ENCODE measurements around the gene NDUFA13. TPM values are rescaled to one million over a fixed set of nuclear protein-coding genes. Genes with fewer than 3 reads are reported as not detected.
"Not testable (repeated sequence)": the region's sequence is repeated elsewhere in the genome, so short reads cannot be mapped to it uniquely, and the experiment has no call there.

Gene NDUFA13
- total RNA-seq, 1 experiment from 2014 or later, result 203 TPM

DNA sequence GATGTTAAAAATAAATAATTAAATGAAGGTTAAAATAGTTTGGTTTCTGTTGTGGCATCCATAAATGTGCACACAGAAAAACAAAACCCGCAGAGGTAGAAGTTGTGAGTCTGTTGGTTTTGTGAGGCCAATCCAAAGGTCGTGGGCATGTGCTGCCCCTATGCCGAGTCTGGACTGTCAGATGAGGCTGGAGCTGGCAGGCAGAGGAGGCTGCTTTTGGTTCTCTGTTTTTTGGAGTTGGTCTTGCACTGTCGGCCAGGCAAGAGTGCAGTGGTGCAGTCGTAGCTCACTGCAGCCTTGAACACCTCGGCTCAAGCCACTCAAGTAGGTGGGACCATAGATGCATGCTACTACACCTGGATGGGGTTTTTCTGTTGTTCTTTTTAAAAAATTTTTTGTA, 44.3 kb upstream of the NDUFA13 start:
- peaks cover 23% of the 10 kb centered on the region for H3K36me3 ChIP-seq (ENCODE audit: low read depth)
- H3K4me1 ChIP-seq (replicated peaks; ENCODE audit: insufficient read depth), result no peaks in the 10 kb centered on the region
- CTCF ChIA-PET, result no interaction called here
- DNase-seq, result no peak
- no peak overlapping the region for H3K4me3 ChIP-seq
- H3K4me2 ChIP-seq, result no peak overlapping the region
- no peak overlapping the region for H3K27ac ChIP-seq
- peaks cover 38% of the 10 kb centered on the region for H3K79me2 ChIP-seq (ENCODE audit: low read depth)
- H4K20me1 ChIP-seq (ENCODE audit: insufficient read depth), result peaks cover 33% of the 10 kb centered on the region
- TF ChIP-seq EZH2 (IDR thresholded peaks at IDR 0.05; ENCODE audit: low read depth), result no peak
- TF ChIP-seq, protein P1, sequence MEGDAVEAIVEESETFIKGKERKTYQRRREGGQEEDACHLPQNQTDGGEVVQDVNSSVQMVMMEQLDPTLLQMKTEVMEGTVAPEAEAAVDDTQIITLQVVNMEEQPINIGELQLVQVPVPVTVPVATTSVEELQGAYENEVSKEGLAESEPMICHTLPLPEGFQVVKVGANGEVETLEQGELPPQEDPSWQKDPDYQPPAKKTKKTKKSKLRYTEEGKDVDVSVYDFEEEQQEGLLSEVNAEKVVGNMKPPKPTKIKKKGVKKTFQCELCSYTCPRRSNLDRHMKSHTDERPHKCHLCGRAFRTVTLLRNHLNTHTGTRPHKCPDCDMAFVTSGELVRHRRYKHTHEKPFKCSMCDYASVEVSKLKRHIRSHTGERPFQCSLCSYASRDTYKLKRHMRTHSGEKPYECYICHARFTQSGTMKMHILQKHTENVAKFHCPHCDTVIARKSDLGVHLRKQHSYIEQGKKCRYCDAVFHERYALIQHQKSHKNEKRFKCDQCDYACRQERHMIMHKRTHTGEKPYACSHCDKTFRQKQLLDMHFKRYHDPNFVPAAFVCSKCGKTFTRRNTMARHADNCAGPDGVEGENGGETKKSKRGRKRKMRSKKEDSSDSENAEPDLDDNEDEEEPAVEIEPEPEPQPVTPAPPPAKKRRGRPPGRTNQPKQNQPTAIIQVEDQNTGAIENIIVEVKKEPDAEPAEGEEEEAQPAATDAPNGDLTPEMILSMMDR (conservative IDR thresholded peaks at IDR 0.05), result no peak
- H3K27me3 ChIP-seq (ENCODE audit: insufficient read depth, low read depth), result no peaks in the 10 kb centered on the region
- peaks cover 34% of the 10 kb centered on the region; the same call in 1 of the 2 replicates for H3F3A ChIP-seq (ENCODE audit: insufficient read depth, low read depth)
- intact Hi-C loops (cut with micrococcal nuclease; ENCODE audit: unreplicated experiment), result no loop called here
- POLR2A ChIA-PET (ENCODE audit: unreplicated experiment), result no interaction called here
- H3K9me3 ChIP-seq (ENCODE audit: insufficient read depth, low read depth), result peaks cover 23% of the 10 kb centered on the region
- BruUV-seq (replicated peaks), result no TSS peak
- no peaks in the 10 kb centered on the region for H3K9me2 ChIP-seq (ENCODE audit: insufficient read depth)
- H2AFZ ChIP-seq, result no peak overlapping the region

DNA sequence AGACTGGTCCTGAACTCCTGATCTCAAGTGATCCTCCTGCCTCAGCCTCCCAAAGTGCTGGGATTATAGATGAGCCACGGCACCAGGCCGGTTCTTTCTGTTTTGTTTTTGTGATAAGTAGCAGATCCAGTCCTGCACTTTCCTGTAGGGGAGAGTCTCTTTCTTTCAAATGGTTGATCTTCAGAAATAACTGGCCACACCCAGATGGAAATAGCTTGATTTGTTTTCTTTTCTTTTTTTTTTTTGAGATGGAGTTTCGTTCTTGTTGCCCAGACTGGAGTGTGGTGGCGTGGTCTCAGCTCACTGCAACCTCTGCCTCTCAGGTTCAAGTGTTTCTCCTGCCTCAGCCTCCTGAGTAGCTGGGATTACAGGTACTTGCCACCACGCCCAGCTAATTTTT, 43.9 kb upstream of the NDUFA13 start:
- H3K27me3 ChIP-seq (ENCODE audit: insufficient read depth, low read depth); DNase-seq; BruUV-seq (replicated peaks); H3K9me2 ChIP-seq (ENCODE audit: insufficient read depth); H3K27ac ChIP-seq; H3K4me3 ChIP-seq; H2AFZ ChIP-seq; H3K4me1 ChIP-seq (replicated peaks; ENCODE audit: insufficient read depth); H3K4me2 ChIP-seq; intact Hi-C loops (cut with micrococcal nuclease; ENCODE audit: unreplicated experiment): not testable (repeated sequence)
- peaks cover 35% of the 10 kb centered on the region for H4K20me1 ChIP-seq (ENCODE audit: insufficient read depth)
- H3F3A ChIP-seq (ENCODE audit: insufficient read depth, low read depth), result peaks cover 34% of the 10 kb centered on the region; the same call in 1 of the 2 replicates
- ChIA-PET POLR2A (ENCODE audit: unreplicated experiment) (interaction anchor here (0.6 kb wide), 1 partner anchor 78 kb away, joined by 4 read pairs; no protein-coding TSS in a partner anchor), CTCF (interaction anchor here (0.6 kb wide), 1 partner anchor 7 kb away, joined by 3 read pairs; no protein-coding TSS in a partner anchor)
- H3K9me3 ChIP-seq (ENCODE audit: insufficient read depth, low read depth), result peaks cover 19% of the 10 kb centered on the region; the same call in 1 of the 2 replicates
- peaks cover 20% of the 10 kb centered on the region for H3K36me3 ChIP-seq (ENCODE audit: low read depth)
- H3K79me2 ChIP-seq (ENCODE audit: low read depth), result peaks cover 39% of the 10 kb centered on the region

DNA sequence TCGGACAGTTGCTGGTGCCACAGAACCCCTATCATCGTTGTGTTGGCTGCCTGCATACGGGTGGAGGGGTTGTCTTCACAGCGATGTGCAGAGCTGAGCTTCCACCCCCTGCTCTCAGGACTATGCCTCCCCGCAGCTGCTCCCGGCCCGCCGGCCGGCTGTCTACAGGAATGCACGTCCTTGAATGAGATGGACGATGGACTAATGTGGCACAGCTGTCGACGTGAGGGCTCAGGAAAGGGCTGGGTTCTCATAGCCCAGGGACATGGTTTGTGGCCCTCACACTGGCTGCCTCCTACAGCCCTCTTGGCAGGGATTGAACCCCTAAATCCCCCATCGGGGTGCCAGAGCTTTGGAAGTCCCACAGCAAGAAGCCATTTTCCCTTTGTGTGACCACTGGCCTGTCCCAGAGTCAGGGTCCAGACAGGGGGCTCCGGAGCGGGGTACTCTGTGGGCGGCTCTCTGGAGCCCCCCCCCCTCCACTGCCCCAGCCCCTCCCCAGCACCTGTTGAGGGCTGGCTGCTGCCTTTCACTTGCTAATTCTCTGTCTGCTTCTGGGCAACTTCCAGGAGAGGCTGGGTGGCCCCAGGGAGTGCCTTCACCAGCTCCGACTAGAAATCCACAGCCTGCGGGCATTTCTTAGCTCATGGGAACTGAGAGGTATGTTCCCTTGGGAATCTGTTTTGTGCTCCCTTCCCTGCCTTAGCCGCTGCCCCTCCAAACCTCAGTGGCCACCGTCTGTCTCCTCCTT, 40.8 kb upstream of the NDUFA13 start:
- intact Hi-C loops (cut with micrococcal nuclease; ENCODE audit: unreplicated experiment), result no loop called here
- BruUV-seq (replicated peaks), result no TSS peak
- no peak overlapping the region for H3K27ac ChIP-seq
- no peaks in the 10 kb centered on the region for H3K9me3 ChIP-seq (ENCODE audit: insufficient read depth, low read depth)
- H4K20me1 ChIP-seq (ENCODE audit: insufficient read depth), result peaks cover 63% of the 10 kb centered on the region
- peaks cover 21% of the 10 kb centered on the region; the same call in 1 of the 2 replicates for H3F3A ChIP-seq (ENCODE audit: insufficient read depth, low read depth)
- peaks cover 56% of the 10 kb centered on the region for H3K79me2 ChIP-seq (ENCODE audit: low read depth)
- peaks cover 11% of the 10 kb centered on the region for H3K4me1 ChIP-seq (replicated peaks; ENCODE audit: insufficient read depth)
- no peak overlapping the region for H2AFZ ChIP-seq
- no peak overlapping the region for H3K4me3 ChIP-seq
- H3K36me3 ChIP-seq (ENCODE audit: low read depth), result 0 out of 2 replicates have a peak, but pooled peaks cover 3% of the 10 kb centered on the region
- no peaks in the 10 kb centered on the region for H3K9me2 ChIP-seq (ENCODE audit: insufficient read depth)
- POLR2A ChIA-PET (ENCODE audit: unreplicated experiment), result no interaction called here
- DNase-seq, result no peak
- CTCF ChIA-PET, result interaction anchor here (0.6 kb wide), 1 partner anchor 313 kb away, joined by 3 read pairs; no protein-coding TSS in a partner anchor
- TF ChIP-seq EZH2 (IDR thresholded peaks at IDR 0.05; ENCODE audit: low read depth), result no peak
- TF ChIP-seq, protein P1 (conservative IDR thresholded peaks at IDR 0.05), result no peak
- H3K27me3 ChIP-seq (ENCODE audit: insufficient read depth, low read depth), result no peaks in the 10 kb centered on the region
- no peak overlapping the region for H3K4me2 ChIP-seq
